NCI-H1105 treated with DMSO at 0.1 percent for 48 hours (cell line): ENCODE measurements around the gene VENTX.
"Not testable (repeated sequence)": the region's sequence is repeated elsewhere in the genome, so short reads cannot be mapped to it uniquely, and the experiment has no call there.

Source experiments
- DNase-seq: peaks from one replicate; lab custom pipeline; 2025; lab: John Stamatoyannopoulos, UW

Gene VENTX

GRCh38 chr10:133257489-133258065 is 19.9 kb downstream of the VENTX start:
- no peak for DNase-seq

- no peak for DNase-seq
Measured at GRCh38 chr10:133258066-133258817, 20.6 kb downstream of the VENTX start.

DNA sequence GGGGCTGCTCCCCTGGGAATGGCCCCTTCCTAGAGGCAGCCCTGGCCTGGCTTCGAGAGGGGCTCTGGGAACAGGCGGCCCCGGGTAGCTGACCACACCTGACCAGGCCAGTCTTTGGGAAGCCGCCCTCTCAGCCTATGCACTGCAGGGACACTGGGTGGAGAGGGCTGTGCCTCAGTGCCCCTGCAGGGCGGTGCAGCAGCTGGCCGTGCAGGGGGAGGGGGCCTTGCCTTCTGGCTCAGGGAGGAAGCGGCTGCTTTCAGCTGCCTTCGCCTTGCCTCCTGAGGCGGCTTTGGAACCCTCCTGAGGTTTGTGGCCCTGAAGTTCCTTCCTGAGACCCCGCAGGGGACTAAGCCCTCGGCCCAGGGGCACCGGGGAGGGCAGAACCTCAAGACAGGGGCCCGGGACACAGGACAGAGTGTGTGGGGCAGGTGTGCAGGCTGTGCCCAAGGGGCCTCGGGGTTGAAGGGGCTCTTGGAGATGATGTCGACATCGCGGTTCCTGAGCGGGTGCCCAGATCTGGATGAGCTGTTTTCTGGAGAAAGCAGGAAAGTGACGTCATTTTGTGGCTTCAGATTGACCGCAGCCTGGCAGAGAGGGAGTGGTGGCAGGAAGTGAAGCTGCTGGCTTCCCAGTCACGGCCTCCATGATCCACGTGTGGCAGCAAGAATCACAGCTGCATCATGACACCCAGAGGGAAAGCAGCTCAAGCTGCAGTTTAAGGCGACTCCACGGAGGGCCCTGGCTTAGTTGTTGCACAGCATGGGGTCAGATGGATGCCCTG is 21.4 kb downstream of the VENTX start:
- no peak for DNase-seq

- no peak for DNase-seq
Measured at GRCh38 chr10:133259602-133259989, 21.9 kb downstream of the VENTX start.

DNA sequence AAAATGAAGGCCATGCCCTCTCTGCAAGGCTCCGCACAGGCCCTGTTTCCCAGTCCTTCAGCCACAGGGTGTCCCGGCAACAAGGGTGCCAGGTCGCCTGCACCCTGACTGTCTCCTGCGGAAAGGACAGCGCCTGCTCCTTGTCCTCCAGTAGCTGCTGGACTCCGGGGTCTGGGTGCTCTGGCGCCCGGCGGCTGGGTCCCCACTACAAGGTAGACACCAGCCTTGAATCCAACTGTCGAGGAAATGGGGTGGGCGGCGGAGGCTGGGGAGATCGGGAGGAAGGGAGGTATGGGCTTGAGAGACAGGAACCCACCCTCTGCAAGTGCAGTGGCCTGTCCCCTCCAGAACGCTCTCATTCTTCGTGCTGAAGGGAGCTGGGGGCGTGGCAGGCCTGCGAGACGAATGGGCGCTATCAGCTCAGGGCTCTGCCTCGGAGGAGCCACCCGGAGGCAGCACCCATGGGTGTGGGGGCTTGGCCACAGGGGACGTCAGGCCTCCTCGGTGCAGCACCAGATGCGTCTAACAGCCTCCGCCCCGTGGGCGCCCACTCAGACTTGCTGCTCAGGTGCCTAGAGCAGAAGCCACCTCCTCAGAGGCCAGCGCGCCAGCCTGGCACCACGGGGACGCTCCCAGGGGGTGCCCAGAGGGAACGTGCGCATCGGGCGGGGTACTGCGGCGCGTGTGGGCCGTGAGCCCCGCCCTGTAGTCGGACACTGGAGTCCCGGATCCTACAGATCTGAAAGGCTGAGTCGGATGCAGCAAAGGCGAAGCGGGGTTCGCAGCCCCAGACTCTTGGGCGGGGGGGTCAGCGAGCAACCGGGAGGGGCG is 23.5 kb downstream of the VENTX start:
- peak; percentile 13 for DNase-seq

DNA sequence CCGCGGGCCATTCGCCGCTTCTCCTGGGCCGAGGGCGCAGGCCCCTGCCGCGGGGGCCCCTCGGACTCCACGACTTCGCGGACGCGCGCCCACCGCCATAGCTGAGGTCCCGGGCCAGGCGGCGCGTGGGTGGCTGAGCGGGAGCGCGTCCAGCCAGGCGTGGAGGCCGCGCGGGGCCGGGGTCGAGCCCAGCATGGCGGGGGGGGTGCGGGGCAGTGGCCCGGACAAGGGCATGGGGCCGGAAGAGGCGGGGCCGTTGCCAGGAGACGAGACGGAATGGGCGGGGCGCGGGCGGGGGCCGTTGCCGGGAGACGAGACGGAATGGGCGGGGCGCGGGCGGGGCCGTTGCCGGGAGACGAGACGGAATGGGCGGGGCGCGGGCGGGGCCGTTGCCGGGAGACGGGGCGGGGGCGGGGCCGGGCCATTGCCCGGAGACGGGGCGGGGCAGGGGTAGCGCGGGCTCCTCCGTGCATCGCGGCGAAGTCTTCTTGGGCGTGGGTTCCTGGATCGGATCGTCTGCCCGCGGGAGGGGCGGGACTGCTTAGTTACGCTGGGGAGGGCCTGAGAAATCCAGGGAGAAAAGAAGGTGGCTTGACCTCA is 24.2 kb downstream of the VENTX start:
- peak; percentile 57 for DNase-seq

DNA sequence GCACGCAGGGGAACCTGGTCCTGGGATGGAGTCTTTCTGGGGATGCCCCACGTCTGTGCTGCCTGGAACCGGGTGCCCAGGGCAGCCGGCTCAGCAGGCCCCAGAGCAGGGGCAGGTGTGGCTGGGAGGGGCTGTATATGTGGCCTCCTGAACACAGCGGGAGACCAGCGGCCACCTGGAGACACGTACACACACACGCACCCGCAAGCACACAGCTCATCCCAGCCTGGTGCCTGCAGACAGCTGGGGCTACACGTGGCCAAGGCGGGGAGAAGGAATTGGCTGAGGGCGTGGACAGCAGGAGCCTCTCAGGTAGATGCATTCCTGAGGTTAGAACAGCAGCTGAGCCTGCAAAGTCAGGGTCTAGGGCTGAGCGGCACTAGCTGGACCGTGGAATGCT is 25.0 kb downstream of the VENTX start:
- DNase-seq = peak; percentile 1

- no peak for DNase-seq
Measured at GRCh38 chr10:133263674-133264073, 26.0 kb downstream of the VENTX start.

DNA sequence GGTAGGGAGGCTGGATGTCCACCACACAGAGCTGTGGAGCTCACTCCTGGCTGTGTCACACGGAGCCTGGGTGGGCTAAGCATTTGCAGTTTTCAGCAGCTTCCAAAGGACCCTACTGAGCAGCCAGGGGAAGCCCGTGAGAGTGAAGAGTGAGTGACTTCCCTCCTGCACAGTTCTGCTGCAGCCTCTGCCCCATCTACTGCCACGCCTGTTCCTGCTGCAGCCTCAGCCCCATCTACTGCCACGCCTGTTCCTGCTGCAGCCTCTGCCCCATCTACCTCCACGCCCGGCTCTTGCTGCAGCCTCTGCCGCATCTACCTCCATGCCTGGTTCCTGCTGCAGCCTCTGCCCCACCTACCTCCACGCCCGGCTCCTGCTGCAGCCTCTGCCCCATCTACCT is 26.8 kb downstream of the VENTX start:
- DNase-seq = no peak

DNA sequence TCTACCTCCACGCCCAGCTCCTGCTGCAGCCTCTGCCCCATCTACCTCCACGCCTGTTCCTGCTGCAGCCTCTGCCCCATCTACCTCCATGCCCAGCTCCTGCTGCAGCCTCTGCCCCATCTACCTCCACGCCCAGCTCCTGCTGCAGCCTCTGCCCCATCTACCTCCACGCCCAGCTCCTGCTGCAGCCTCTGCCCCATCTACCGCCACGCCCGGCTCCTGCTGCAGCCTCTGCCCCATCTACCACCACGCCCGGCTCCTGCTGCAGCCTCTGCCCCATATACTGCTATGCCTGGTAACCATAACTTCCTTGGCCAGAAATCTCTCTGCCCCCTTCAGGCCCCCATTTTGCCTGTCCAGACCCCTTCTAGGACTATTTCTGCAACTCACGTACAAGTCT is 27.4 kb downstream of the VENTX start:
- not testable (repeated sequence) for DNase-seq

GRCh38 chr10:133266056-133266795 is 28.6 kb downstream of the VENTX start:
- DNase-seq = no peak

GRCh38 chr10:133267293-133267692 is 29.6 kb downstream of the VENTX start:
- DNase-seq = no peak

- no peak for DNase-seq
Measured at GRCh38 chr10:133267829-133268228, 30.2 kb downstream of the VENTX start.

DNA sequence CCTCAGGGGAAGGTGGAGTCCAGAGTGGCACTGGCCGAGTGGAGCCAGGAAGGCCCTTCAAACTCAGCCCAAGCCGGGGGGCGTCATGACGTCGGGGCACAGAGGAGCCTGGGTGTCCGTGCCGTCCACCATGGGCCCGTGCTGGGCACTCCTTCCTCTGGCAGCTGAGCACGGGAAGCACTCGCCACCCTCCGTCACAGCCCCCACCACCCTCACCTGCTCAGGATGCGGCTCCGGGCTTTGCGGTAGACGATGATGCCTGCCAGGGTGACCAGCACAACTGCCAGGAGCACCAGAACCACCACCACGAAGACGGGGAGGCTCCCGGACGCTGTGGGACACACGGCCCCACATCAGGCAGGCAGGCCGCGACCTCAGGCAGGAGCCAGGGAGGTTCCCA is 30.9 kb downstream of the VENTX start:
- no peak for DNase-seq

DNA sequence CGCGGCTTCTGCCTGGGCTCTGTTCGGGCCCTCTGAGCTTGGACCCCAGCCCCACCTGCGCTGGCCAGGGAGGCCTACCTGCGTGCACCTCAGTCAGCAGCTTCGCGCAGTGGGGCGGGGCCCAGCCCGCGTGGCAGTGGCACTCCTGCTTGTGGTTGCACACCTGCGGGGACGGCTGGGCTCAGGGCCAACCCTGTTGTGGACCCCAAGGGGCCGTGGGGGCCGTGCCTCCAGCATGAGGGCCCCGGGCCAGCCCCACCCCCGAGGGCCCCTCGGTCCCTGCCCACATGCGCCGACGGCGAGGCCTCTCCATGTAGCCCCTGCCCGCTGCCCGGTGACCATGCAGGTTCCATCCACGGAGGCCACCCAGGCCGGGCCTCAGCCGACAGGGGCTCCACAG is 31.7 kb downstream of the VENTX start:
- DNase-seq = no peak

DNA sequence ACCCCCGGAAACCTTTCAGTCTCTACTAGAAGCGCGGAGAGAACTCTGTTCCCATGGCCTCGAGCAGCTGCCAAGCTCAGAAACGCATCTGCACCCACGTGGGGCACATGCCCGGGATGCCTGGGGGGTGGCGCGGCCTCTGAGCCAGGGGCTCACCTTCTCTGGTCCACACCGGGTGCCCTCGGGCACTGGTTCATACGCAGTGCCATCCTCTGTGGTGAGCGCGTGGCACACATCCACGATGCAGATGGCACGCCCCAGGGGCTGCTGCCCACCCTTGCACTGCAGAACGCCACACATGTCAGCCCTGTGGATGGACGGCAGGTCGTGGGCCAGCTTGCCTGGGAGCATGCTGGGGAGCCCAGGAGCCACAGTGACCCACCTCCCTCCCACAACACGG is 32.5 kb downstream of the VENTX start:
- DNase-seq = no peak

- DNase-seq = no peak
Measured at GRCh38 chr10:133270773-133271297, 33.2 kb downstream of the VENTX start.

DNA sequence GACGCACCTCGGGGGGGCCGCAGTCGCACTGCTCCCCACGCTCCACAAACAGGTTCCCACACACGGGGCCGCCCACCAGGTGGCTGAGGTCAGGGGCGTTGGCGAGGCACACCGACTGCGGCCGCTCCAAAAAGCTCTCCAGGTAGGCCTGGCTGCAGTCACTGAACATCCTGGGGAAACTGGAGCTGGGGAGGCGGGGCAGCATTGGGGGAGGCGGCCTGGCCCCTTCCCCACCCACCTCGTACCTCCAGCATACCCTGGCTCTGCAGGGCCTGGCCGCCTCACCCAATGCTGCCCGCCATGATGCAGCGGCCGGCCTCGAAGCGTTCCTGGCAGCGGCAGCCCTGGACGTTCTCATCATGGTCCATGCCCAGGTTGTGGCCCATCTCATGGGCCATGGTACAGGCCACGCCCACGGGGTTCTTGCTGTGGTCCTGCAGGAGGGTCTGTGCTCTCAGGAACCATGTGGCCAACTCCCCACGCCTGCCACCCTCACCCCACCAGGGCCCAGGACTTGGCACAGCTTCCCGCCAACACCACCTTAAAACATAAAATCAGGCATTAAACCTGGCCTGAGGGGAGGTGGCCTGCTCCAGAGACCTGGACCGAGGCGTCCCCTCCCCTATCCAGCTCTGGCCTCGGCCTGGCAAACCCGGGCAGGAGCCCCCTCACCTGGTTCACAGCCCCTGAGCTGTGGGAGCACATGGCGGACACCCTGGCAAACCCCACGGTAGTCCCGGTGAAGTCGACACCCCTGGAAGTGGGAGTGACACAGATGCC is 34.1 kb downstream of the VENTX start:
- DNase-seq = no peak

DNA sequence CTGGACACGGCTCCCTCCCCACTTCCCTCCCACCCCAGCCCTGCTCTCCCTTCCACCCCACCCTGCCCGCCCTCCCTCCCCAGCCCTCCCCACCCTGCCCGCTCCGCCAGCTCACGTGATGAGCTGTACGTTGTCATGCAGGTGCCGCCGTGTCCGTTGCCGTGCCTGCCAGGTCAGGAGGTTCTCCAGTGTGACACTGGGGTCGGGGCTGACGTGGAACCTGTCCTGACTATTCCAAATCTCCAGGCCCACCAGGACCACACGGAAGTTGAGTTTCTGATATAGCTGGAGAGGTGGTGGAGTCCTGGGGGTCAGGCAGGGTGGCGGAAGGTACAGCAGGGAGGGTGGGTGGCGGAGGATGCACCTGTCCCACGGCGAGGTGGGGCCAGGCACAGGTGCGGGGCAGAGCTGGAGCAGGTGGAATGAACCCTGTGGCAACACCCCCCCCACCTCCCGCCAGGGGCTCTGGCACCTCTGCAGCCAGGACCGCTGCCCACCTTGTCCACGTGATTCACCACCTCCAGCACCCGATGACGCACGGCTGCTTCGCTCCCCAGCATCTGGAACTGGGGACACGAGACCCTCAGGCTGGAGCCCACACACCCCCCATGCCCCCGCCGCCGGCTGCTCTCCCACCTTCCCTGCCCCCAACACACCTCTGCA is 34.8 kb downstream of the VENTX start:
- DNase-seq = no peak
